ENCODE measurements around the gene CRACR2A. TPM values are rescaled to one million over a fixed set of nuclear protein-coding genes. Genes with fewer than 3 reads are reported as not detected.

The CRACR2A gene
- total RNA-seq, 1 experiment from 2014 or later, result not detected

DNA sequence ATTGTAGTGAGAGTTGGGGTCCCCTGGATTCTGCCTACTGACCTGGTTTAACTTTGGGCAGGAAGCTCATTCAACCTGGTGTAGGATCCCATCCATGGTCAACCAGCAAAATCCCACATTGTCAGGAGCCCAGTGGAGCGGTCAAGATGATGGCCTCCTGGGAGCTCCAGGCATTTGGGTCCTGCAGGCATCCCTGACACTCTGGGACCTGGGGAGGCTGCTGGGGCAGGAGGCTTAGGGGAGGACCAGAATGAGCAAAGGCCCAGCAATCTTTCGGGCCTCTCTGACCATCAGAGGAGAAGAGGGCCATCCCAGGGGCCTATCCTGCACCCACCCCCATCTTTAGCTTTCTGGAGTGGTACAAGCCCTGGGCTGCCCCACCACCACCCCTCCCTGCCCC is 157.9 kb downstream of the CRACR2A start:
- Mint-ChIP-seq H3K27ac (ENCODE audit: low read depth, unreplicated experiment) (no peak overlapping the region), H3K4me1 (ENCODE audit: insufficient read depth, unreplicated experiment) (no peaks in the 10 kb centered on the region), H3K4me3 (ENCODE audit: unreplicated experiment) (no peak overlapping the region), H3K27me3 (ENCODE audit: insufficient read depth, unreplicated experiment) (no peaks in the 10 kb centered on the region), H3K9me3 (ENCODE audit: unreplicated experiment) (no peaks in the 10 kb centered on the region), H3K36me3 (ENCODE audit: insufficient read depth, unreplicated experiment) (no peaks in the 10 kb centered on the region)
- TF ChIP-seq, protein P1, sequence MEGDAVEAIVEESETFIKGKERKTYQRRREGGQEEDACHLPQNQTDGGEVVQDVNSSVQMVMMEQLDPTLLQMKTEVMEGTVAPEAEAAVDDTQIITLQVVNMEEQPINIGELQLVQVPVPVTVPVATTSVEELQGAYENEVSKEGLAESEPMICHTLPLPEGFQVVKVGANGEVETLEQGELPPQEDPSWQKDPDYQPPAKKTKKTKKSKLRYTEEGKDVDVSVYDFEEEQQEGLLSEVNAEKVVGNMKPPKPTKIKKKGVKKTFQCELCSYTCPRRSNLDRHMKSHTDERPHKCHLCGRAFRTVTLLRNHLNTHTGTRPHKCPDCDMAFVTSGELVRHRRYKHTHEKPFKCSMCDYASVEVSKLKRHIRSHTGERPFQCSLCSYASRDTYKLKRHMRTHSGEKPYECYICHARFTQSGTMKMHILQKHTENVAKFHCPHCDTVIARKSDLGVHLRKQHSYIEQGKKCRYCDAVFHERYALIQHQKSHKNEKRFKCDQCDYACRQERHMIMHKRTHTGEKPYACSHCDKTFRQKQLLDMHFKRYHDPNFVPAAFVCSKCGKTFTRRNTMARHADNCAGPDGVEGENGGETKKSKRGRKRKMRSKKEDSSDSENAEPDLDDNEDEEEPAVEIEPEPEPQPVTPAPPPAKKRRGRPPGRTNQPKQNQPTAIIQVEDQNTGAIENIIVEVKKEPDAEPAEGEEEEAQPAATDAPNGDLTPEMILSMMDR (IDR thresholded peaks at IDR 0.05; ENCODE audit: unreplicated experiment), result no peak
- POLR2A ChIA-PET, result no interaction called here
- no peak for DNase-seq (ENCODE audit: unreplicated experiment)
- CTCF ChIA-PET, result interaction anchor here (0.5 to 0.6 kb wide), 2 partner anchors 143 to 453 kb away, joined by 3 read pairs; no protein-coding TSS in a partner anchor
- no TSS peak for BruUV-seq (replicated peaks)
- intact Hi-C loops (cut with micrococcal nuclease), result no loop called here

DNA sequence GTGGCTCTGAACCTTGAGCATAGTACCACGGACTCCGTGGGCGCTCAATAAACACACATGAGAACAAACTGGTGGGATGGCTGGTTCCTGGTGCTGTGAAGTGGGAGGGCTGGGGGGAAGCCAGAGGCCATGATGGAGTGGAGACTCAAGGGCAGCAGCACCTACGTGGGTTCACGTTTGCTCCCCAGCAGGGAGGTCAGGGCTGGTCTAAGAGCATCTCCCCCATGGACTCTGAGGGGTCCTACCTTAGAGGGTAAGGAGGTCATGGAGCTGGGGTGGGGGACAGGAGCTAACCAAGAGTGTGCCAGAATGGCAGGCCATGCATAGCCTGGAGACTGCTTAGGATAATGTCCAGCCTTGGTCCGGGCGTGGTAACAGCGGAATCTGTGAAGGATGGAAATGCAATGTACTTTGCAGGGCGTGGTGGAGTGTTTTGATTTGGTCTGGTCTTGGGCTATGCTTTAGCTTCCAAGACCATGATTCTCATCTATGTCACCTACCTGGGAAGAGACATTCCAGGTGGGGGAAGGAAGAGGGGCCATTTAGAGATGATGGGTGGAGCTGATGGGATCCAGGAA is 158.9 kb downstream of the CRACR2A start:
- POLR2A ChIA-PET, result interaction anchor here (0.6 kb wide), 1 partner anchor 125 kb away, joined by 3 read pairs; no protein-coding TSS in a partner anchor
- TF ChIP-seq, protein P1 (IDR thresholded peaks at IDR 0.05; ENCODE audit: unreplicated experiment), result no peak
- H3K36me3 Mint-ChIP-seq (ENCODE audit: insufficient read depth, unreplicated experiment), result no peaks in the 10 kb centered on the region
- CTCF ChIA-PET, result interaction anchor here (0.5 to 0.6 kb wide), 2 partner anchors 368 to 598 kb away, joined by 4 to 5 read pairs; no protein-coding TSS in a partner anchor
- H3K27ac Mint-ChIP-seq (ENCODE audit: low read depth, unreplicated experiment), result no peak overlapping the region
- DNase-seq (ENCODE audit: unreplicated experiment), result no peak
- H3K4me1 Mint-ChIP-seq (ENCODE audit: insufficient read depth, unreplicated experiment), result no peaks in the 10 kb centered on the region
- intact Hi-C loops (cut with micrococcal nuclease), result no loop called here
- BruUV-seq (replicated peaks), result no TSS peak
- H3K27me3 Mint-ChIP-seq (ENCODE audit: insufficient read depth, unreplicated experiment), result no peaks in the 10 kb centered on the region
- no peaks in the 10 kb centered on the region for H3K9me3 Mint-ChIP-seq (ENCODE audit: unreplicated experiment)
- H3K4me3 Mint-ChIP-seq (ENCODE audit: unreplicated experiment), result no peak overlapping the region

DNA sequence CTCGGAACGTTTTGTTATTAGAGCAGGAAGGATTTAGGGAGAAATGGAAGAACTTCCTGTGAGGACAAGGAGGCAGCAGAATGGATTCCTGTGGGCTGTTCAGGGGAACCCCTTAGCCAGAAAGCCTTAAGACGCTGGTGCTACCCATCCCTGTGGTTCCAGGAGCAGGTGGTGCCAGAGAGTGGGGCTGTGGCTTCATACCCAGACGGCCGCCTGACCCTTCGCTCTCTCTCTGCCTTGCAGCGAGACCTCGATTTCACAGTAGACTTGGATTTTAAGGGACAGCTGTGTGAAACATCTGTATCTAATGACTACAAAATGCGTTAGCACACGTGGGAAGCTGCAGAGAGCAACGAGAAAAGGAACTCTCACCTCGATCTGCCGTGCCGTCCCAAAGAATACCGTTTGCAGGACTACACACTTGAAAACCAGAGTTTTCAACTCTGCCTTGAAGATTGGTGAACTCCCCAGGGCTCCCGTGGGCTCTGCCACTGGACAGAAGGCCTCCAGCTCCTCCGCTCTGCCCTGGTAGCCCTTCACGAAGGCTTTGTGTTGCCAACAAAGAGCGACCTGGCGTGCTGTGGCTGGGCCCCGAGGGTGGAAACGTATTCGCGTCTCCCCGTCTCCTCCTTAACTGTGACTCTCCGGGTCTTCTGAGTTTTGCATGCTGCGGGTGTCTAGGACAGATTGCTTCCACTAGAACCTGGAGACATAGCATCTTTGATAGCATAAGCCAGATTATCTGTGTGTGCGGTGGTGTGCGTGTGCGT is 159.9 kb downstream of the CRACR2A start:
- POLR2A ChIA-PET, result no interaction called here

DNA sequence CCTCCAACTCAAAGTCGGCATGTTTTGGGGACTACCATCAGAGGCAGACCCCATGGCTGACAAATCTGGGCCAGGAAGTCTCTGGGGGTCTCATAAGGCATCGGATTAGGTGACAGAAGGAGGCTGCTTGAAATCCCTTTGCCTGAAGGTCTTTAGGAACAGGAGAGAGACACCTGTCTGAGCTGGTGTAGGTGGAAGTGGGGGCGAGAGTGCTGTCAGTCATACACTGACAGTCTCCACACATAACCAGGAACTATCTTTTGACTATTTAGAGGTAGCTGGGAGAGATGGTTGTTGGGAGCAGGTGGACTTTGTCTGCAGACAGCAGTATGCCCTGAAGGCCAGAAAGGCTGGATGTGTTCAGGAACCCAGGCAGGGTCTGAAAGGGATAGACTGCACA is 163.2 kb downstream of the CRACR2A start:
- intact Hi-C loops (cut with micrococcal nuclease), result no loop called here
- Mint-ChIP-seq H3K27me3 (ENCODE audit: insufficient read depth, unreplicated experiment) (no peaks in the 10 kb centered on the region), H3K4me3 (ENCODE audit: unreplicated experiment) (no peak overlapping the region), H3K27ac (ENCODE audit: low read depth, unreplicated experiment) (no peak overlapping the region), H3K4me1 (ENCODE audit: insufficient read depth, unreplicated experiment) (no peaks in the 10 kb centered on the region), H3K9me3 (ENCODE audit: unreplicated experiment) (no peaks in the 10 kb centered on the region), H3K36me3 (ENCODE audit: insufficient read depth, unreplicated experiment) (no peaks in the 10 kb centered on the region)
- CTCF ChIA-PET, result interaction anchor here (1.1 kb wide), 1 partner anchor 290 kb away, joined by 4 read pairs; no protein-coding TSS in a partner anchor
- POLR2A ChIA-PET, result no interaction called here
- TF ChIP-seq, protein P1 (IDR thresholded peaks at IDR 0.05; ENCODE audit: unreplicated experiment), result no peak
- DNase-seq (ENCODE audit: unreplicated experiment), result no peak
- BruUV-seq (replicated peaks), result no TSS peak

More for the DNA sequence above, 159.9 kb downstream of the CRACR2A start:
- H3K4me3 Mint-ChIP-seq (ENCODE audit: unreplicated experiment), result no peak overlapping the region
- H3K4me1 Mint-ChIP-seq (ENCODE audit: insufficient read depth, unreplicated experiment), result no peaks in the 10 kb centered on the region
- H3K36me3 Mint-ChIP-seq (ENCODE audit: insufficient read depth, unreplicated experiment), result no peaks in the 10 kb centered on the region
- CTCF ChIA-PET, result interaction anchor here (0.6 kb wide), 1 partner anchor 367 kb away, joined by 5 read pairs; no protein-coding TSS in a partner anchor
- H3K27ac Mint-ChIP-seq (ENCODE audit: low read depth, unreplicated experiment), result no peak overlapping the region
- no TSS peak for BruUV-seq (replicated peaks)
- DNase-seq (ENCODE audit: unreplicated experiment), result no peak
- H3K9me3 Mint-ChIP-seq (ENCODE audit: unreplicated experiment), result no peaks in the 10 kb centered on the region
- TF ChIP-seq, protein P1 (IDR thresholded peaks at IDR 0.05; ENCODE audit: unreplicated experiment), result no peak
- no peaks in the 10 kb centered on the region for H3K27me3 Mint-ChIP-seq (ENCODE audit: insufficient read depth, unreplicated experiment)
- intact Hi-C loops (cut with micrococcal nuclease), result no loop called here

Data from MCF 10A (cell line).